NCI-H2196 (cell line): ENCODE results near the gene TNFRSF4.
"Not testable (repeated sequence)": the region's sequence is repeated elsewhere in the genome, so short reads cannot be mapped to it uniquely, and the experiment has no call there.

Source experiments
- DNase-seq: peaks from one replicate; lab custom pipeline; 2025; ENCODE audit not compliant: unreplicated experiment; lab: John Stamatoyannopoulos, UW

TNFRSF4 gene

GRCh38 chr1:1204425-1204920 is 9.5 kb downstream of the TNFRSF4 start:
- no peak for DNase-seq

- no peak for DNase-seq
These were observed 10.2 kb downstream of the TNFRSF4 start for GRCh38 chr1:1203561-1204424.

DNA sequence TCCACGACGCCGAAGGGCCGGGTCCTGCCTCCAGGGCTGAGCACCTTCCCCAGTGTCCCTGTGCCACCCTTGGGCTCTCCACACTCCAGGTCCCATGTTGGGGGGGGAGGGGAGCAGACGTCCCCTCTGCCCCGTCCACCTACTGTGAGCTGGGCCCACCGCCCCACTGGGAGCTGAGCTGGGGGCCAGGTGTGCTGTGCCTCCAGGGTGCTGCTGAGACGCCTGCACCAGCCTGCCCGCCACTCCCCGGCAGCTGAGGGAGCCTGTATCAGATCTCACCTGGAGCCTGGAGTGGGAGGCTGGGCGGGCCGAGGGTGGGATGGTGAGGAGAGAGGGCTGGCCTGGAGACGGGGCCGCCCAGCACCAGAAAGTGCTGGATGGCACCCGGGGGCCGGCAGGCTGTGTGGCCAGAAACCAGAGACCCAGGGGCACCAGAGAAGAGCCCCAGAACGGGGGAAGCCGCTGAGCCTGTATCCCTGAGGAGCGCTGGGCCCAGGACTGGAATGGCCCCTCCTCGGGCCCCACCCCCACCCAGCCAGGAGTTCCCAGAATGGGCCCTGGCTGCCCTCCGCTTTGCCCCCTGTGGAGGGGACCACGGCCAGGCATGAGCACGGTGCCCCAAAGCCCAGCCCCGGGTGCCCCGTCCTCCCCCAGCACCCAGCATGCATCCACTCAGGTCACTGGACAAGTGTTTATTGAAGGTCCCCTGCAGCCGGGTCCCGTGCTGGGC is 11.0 kb downstream of the TNFRSF4 start:
- no peak for DNase-seq

DNA sequence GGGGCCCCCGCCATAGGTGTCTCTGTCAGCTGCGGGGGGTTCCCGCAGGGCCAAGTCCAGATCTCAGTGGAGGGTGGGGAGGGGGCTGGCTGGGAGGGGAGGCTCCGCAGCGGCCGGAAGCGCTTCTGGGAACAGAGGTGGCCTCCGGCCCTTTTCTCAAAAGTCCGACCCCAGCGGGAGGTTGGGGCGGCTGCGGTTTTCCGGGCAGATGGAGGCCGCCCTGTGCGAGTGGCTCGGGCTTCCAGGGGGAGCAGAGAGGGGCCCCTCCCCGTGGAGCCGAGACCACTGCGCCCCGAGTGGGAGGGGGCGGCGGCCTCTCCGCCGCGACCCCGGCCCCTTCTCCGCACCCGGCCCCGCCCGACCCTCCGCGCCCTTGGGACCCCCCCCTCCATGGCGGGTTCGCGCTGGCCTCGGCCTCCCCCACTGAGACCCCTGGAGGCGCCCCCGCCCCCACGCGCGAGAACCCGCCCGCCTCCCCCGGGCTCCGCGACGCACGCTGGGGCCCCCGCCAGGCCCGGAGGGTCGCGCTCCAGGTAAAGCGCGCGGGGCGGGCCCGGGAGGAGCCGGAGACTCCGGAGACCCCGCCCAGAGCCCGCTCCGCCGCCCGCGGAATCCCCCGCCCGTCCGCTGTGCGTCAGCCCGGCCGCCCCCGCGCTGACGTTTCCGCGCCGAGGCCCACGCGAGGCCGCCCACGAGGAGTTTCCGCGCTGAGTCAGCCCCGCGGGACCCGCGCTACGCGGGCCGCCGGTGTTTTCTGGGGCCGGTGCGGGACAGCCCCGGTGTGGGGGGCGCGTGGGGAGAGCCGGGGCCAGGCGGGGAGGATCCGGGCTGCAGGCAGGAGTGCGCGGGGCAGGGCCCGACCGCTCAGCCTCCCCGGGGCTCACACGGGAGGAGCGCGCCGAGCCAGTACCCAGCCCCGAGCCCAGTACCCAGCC is 12.8 kb downstream of the TNFRSF4 start:
- DNase-seq, result no peak

GRCh38 chr1:1199961-1200875 is 13.7 kb downstream of the TNFRSF4 start:
- DNase-seq, result no peak

GRCh38 chr1:1199141-1199960 is 14.6 kb downstream of the TNFRSF4 start:
- DNase-seq, result no peak

- no peak for DNase-seq
These were observed 15.4 kb downstream of the TNFRSF4 start for GRCh38 chr1:1198423-1199140.

- DNase-seq, result no peak
These were observed 16.2 kb downstream of the TNFRSF4 start for GRCh38 chr1:1197551-1198422.

- DNase-seq, result no peak
These were observed 16.8 kb downstream of the TNFRSF4 start for GRCh38 chr1:1197188-1197500.

GRCh38 chr1:1196431-1197187 is 17.3 kb downstream of the TNFRSF4 start:
- no peak for DNase-seq

DNA sequence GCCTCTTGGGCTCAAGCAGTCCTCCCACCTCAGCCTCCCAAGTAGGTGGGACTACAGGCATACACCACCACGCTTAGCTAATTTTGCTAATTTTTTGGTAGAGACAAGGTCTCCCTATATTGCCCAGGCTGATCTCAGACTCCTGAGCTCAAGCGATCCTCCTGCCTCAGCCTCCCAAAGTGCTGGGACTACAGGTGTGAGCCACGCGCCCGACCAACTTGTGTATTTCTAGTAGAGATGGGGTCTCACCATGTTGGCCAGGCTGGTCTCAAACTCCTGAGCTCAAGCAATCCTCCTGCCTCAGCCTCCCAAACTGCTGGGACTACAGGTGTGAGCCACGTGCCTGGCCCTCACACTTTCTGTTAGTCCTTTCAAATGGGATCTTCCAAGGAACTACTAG is 18.2 kb downstream of the TNFRSF4 start:
- not testable (repeated sequence) for DNase-seq

- DNase-seq, result no peak
These were observed 19.2 kb downstream of the TNFRSF4 start for GRCh38 chr1:1194723-1195122.

DNA sequence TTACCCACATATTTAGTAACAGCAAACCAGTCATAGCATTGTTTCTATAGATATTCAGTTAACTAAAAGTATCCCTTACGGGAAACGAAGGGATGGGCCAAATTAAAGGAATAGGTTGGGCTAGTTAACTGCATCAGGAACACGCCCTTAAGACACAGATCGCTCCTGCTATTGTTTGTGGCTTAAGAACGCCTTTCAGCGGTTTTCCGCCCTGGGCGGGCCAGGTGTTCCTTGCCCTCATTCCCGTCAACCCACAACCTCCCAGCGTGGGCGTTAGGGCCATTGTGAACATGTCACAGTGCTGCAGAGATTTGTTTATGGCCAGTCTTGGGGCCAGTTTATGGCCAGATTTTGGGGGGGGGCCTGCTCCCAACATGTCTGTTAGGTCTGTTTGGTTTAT is 22.2 kb downstream of the TNFRSF4 start:
- no peak for DNase-seq

GRCh38 chr1:1189111-1189510 is 24.8 kb downstream of the TNFRSF4 start:
- no peak for DNase-seq

- DNase-seq, result no peak
These were observed 26.0 kb downstream of the TNFRSF4 start for GRCh38 chr1:1187938-1188337.

DNA sequence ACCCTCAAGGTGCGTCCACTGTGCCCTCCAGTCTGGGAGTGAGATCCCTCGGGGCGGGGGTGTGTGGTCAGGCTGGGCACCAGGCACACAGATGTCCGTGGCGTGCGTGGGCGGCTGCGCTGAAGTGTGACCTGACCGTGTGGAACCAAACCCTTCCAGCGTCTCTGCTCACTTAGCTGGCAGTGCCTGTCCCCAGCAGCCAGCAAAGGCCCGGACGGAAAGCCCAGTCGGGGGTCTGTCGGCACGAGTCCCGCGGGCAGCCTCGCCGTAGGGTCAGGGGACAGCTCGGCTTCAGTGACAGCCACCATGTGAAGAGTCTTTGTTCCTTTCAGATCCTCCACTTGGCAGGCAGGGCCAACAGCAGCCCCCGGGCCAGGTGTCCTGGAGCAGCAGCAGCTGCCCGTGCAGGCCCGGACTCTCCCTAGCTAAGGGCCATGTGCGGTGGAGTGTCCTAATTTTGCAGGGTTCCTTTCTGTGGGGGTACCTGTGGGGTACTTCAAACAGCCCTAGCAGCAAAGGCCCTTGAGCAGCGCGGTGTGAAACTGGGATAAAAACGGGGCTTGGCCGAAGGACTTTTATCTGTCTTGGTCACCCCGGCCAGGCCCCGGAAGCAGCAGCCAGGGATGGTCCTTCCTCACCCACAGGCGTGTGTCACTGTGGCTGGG is 28.7 kb downstream of the TNFRSF4 start:
- no peak for DNase-seq
